Transverse colon (tissue), 4 donors: ENCODE data around the gene PARP12. TPM values are rescaled to one million over a fixed set of nuclear protein-coding genes. Genes with fewer than 3 reads are reported as not detected.

ENCODE experiments used
- DNase-seq: peaks from one replicate; pipeline ENCODE4 v3.0.0-alpha.2; 2019
- H3K27ac ChIP-seq, 4 donors: fragments of 200-600 bp; sonication (generic); 2 replicates each; pipeline ENCODE4 v1.5.1; 2016 to 2018; ENCODE audit warnings: inconsistent platforms in 4 of 4
- H3K27me3 ChIP-seq: fragments of 200-600 bp; sonication (generic); 2 replicates; pipeline ENCODE4 v1.5.1; 2017; ENCODE audit warnings: inconsistent platforms
- H3K36me3 ChIP-seq, 4 donors: fragments of 200-600 bp; sonication (generic); 2 replicates each; pipeline ENCODE4 v1.5.1; 2017 to 2019; ENCODE audit warnings: inconsistent platforms in 4 of 4
- H3K4me1 ChIP-seq, 4 donors: fragments of 200-600 bp; sonication (generic); 2 replicates each; pipeline ENCODE4 v1.5.1; 2017 to 2020; ENCODE audit warnings: inconsistent platforms in 4 of 4
- H3K4me3 ChIP-seq, 4 donors: fragments of 200-600 bp; sonication (generic); 1 replicate in 1 of 4; 2 replicates in 3 of 4; pipeline versions ENCODE4 v1.5.1 to v1.6.1; 2017 to 2019; ENCODE audit warnings: inconsistent platforms in 4 of 4
- H3K9me3 ChIP-seq, 2 donors: fragments of 200-600 bp; sonication (generic); 2 replicates each; pipeline ENCODE4 v1.5.1; 2017 to 2019; ENCODE audit warnings: inconsistent platforms in 2 of 2
- EP300 ChIP-seq: sonication (generic); formaldehyde crosslinking; IDR thresholded peaks from one replicate; pipeline ENCODE4 v1.6.1; 2017; ENCODE audit warnings: antibody characterized with exemption, low read depth
- POLR2A ChIP-seq: fragments of 450-650 bp; IDR thresholded peaks from one replicate; pipeline ENCODE4 v1.6.1; 2016; ENCODE audit warnings: antibody characterized with exemption, mild to moderate bottlenecking, moderate library complexity
- POLR2AphosphoS5 ChIP-seq, 3 donors: sonication (generic); formaldehyde crosslinking; IDR thresholded peaks; one replicate each; pipeline ENCODE4 v1.6.1; 2016; ENCODE audit warnings: antibody characterized with exemption in 3 of 3
- WGBS, 2 donors: methylation state at CpG; one replicate each; pipeline ENCODE4 v1.1.5; 2018; ENCODE audit warnings: low coverage in 1 of 2; 5-methylcytosine and 5-hydroxymethylcytosine counted together
- in situ Hi-C, 4 donors: fragments of 200-750 bp; cut with MboI; loops; one replicate each; pipeline versions ENCODE4 v1.15.0 to v1.15.1; 2017; ENCODE audit warnings: low sequenced_read_pairs in 3 of 4, low pct_ligation_motif_present in 1 of 4, low pct_unique_long_range_greater_than_20kb in 1 of 4
- intact Hi-C: fragments of 100-400 bp; cut with DNase I; formaldehyde crosslinking; loops from one replicate; pipeline ENCODE4 v1.15.1; 2023; ENCODE audit warnings: low total_unique reads
- total RNA-seq, 4 donors: library from RNA; depleted of rRNA; stranded (reverse); fragments of >200 nt; gene quantifications; one replicate each; pipeline ENCODE4 v1.1.0, GENCODE V29; 2016
- TF ChIP-seq, protein P1 (sequence below), 5 experiments: fragments of 200-600 bp in 3 of 5; fragments of 450-650 bp in 2 of 5; sonication (generic) in 3 of 5; IDR thresholded peaks; 1 replicate in 2 of 5; 2 replicates in 3 of 5; pipeline ENCODE4 v1.5.1; 2016 to 2017; ENCODE audit warnings: antibody characterized with exemption in 5 of 5, inconsistent platforms in 3 of 5, mild to moderate bottlenecking in 2 of 5, moderate library complexity in 1 of 5

The PARP12 gene
- total RNA-seq, 4 donors from 2014 or later = 20.9 to 105 (median 83.9) TPM

DNA sequence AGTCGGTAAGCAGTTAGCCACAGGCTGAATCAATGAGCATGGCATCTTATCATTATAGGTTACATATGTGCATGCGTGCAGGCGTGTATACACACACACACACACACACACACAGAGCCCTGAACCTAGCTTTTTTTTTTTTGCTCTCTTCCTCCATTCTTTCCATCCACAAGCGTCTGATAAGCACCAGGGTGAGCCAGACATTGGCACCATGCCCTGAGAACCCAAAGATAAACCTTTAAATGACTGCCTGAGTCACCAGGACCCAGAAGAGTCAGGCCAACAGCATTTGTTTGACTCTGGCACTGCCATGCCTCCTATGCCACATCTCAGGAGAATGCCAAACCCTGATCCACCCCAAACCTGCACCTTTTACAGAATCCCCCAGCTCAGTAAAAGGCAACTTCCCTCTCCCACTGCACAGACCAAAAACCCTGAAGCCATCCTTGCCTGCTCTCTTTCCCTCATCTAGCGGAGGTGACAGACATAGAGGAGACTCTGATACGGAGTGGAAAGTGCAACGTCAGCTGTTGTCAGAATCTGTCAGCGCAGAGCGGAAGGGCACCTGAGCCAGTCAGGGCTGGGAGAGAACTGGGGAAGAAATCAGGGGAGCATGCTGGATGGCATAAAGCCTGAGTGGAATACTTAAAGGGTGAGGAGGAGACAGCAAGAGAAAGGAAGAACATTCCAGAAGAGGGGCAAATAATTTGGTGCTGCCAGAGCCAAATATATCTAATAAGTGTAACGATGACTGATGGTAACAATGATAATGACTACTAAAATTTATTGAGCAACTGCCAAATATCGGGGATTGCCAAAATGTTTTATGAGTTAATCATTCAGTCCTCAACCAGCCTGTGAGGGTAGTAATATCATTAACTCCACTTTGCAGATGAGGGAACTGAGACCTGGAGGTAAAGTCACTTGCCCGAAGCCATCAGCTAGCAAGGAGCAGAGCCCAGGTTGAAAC, 3.2 kb downstream of the PARP12 start:
- peak; percentile 89 for DNase-seq
- intact Hi-C loops (loop anchor here (5.0 kb wide), 1 partner anchor 268 kb away; no protein-coding TSS in a partner anchor), in situ Hi-C loops (loop anchor here in 1 of 4 donors (25.0 kb wide), 1 partner anchor 278 kb away; no protein-coding TSS in a partner anchor)
- peaks cover 26 to 50% (median 38%) of the 10 kb centered on the region in 4 donors for H3K4me1 ChIP-seq
- no peaks in the 10 kb centered on the region for H3K27me3 ChIP-seq
- H3K9me3 ChIP-seq = no peaks in the 10 kb centered on the region
- H3K36me3 ChIP-seq = peaks cover 0 to 5% (median 0%) of the 10 kb centered on the region in 4 donors
- H3K4me3 ChIP-seq = no peak overlapping the region
- peak overlapping the region; percentile 90 to 94 (median 90) for H3K27ac ChIP-seq
- TF ChIP-seq POLR2AphosphoS5 (IDR thresholded peaks at IDR 0.05) (peak in 1 of 3 donors; percentile 22), POLR2A (no peak)
- 37 to 45% methylated on average over 6 to 12 of the region's 12 CpGs for WGBS, 2 donors

DNA sequence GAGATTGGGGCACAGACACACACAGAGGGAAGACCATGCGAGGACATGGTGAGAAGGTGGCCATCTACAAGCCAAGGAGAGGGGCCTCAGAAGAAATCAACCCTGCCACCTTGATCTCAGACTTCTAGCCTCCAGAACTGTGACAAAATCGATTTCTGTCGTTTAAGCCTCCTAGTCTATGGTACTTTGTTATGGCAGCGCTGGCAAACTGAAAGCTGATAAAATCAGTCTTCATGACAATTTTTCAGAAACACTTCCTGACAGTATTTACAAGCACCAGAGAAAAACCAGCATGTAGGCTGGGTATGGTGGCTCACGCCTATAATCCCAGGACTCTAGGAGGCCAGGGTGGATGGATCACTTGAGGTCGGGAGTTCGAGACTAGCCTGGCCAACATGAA, 4.2 kb downstream of the PARP12 start:
- H3K27me3 ChIP-seq = no peaks in the 10 kb centered on the region
- intact Hi-C loops = no loop called here
- no peaks in the 10 kb centered on the region for H3K9me3 ChIP-seq
- peak overlapping the region in 2 of 4 donors; percentile 90 to 94 for H3K27ac ChIP-seq
- 74% methylated on average over 4 to 7 of the region's 7 CpGs for WGBS, 2 donors
- peaks cover 24 to 49% (median 37%) of the 10 kb centered on the region in 4 donors for H3K4me1 ChIP-seq
- TF ChIP-seq POLR2A = no peak
- TF ChIP-seq, protein P1, sequence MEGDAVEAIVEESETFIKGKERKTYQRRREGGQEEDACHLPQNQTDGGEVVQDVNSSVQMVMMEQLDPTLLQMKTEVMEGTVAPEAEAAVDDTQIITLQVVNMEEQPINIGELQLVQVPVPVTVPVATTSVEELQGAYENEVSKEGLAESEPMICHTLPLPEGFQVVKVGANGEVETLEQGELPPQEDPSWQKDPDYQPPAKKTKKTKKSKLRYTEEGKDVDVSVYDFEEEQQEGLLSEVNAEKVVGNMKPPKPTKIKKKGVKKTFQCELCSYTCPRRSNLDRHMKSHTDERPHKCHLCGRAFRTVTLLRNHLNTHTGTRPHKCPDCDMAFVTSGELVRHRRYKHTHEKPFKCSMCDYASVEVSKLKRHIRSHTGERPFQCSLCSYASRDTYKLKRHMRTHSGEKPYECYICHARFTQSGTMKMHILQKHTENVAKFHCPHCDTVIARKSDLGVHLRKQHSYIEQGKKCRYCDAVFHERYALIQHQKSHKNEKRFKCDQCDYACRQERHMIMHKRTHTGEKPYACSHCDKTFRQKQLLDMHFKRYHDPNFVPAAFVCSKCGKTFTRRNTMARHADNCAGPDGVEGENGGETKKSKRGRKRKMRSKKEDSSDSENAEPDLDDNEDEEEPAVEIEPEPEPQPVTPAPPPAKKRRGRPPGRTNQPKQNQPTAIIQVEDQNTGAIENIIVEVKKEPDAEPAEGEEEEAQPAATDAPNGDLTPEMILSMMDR (IDR thresholded peaks at IDR 0.05) = no peak
- TF ChIP-seq POLR2AphosphoS5 (IDR thresholded peaks at IDR 0.05) = no peak
- no peak for TF ChIP-seq EP300
- peaks cover 0 to 5% (median 0%) of the 10 kb centered on the region in 4 donors for H3K36me3 ChIP-seq
- DNase-seq = no peak
- in situ Hi-C loops = loop anchor here in 1 of 4 donors (25.0 kb wide), 1 partner anchor 279 kb away; no protein-coding TSS in a partner anchor
- H3K4me3 ChIP-seq = no peak overlapping the region

DNA sequence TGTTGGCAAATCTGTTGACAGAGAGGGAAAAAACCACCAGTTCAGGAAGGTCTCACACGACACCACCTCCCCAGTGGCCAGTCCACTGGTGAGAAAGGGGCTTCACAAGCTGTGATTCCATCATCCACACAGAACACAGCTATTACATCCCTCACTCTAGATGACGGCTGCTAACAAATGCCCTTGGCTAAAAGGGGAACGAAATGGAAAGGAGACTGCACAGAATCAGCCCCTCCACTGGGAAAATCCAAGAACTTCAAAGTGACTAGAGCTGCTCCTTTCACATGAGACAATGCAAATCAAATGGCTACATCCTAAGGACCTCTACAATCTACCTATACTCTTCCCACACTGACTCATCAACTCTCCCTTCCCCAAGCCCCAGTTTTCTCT, 5.6 kb downstream of the PARP12 start:
- H3K27me3 ChIP-seq = no peaks in the 10 kb centered on the region
- H3K27ac ChIP-seq = no peak overlapping the region
- H3K4me1 ChIP-seq = peaks cover 20 to 46% (median 33%) of the 10 kb centered on the region in 4 donors
- intact Hi-C loops (no loop called here), in situ Hi-C loops (loop anchor here in 1 of 4 donors (25.0 kb wide), 1 partner anchor 280 kb away; no protein-coding TSS in a partner anchor)
- TF ChIP-seq POLR2A = no peak
- TF ChIP-seq EP300 = no peak
- TF ChIP-seq, protein P1 (IDR thresholded peaks at IDR 0.05) = no peak
- TF ChIP-seq POLR2AphosphoS5 (IDR thresholded peaks at IDR 0.05) = no peak
- peaks cover 0 to 5% (median 0%) of the 10 kb centered on the region in 4 donors for H3K36me3 ChIP-seq
- no peak overlapping the region for H3K4me3 ChIP-seq
- no peak for DNase-seq
- 94% methylated on average over 3 of the region's 3 CpGs; no CpG with 5 or more reads in 1 of the 2 donors for WGBS, 2 donors
- no peaks in the 10 kb centered on the region for H3K9me3 ChIP-seq

DNA sequence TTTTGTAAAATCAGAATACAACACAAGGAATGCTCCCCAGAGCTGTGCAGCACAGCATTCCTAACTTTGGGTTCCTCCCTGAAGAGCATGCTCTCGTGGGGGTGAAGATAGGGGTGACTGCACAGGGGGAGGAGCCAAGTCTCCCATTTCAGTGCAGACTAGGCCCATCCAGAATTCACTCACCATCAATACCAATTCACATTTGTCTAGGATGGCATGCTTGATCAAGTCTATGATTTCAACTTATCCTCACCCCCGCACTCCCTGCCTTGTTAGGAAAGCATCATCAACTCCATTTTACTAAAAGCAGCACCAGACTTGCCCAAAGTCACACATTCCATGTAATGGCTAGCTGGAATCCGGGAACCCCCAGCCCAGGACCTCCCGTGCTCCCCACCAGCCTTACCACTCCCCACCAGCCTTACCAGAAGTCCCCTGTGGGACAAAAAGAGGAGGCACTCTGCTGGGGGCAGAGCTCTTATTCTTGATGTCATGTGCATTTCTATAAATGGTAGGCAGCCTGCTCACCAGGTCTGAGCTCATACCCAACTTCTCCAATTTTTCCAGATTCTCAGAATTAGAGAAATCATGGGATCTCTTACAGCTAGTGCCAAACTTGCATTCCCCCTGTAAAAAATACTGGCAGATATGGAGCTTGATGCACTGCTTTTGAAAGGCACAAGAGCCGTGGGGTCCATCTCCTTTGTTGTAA, 6.2 kb downstream of the PARP12 start:
- Histone ChIP-seq H3K36me3 (peaks cover 0 to 5% (median 0%) of the 10 kb centered on the region in 4 donors), H3K27me3 (no peaks in the 10 kb centered on the region), H3K9me3 (no peaks in the 10 kb centered on the region), H3K27ac (no peak overlapping the region), H3K4me3 (no peak overlapping the region), H3K4me1 (peaks cover 20 to 40% (median 28%) of the 10 kb centered on the region in 4 donors)
- DNase-seq = no peak
- TF ChIP-seq POLR2AphosphoS5 (IDR thresholded peaks at IDR 0.05) = no peak
- TF ChIP-seq, protein P1 (IDR thresholded peaks at IDR 0.05) = no peak
- no peak for TF ChIP-seq EP300
- TF ChIP-seq POLR2A = no peak
- WGBS, 2 donors = 83 to 92% methylated on average over 1 to 5 of the region's 5 CpGs
- in situ Hi-C loops (loop anchor here in 1 of 4 donors (25.0 kb wide), 1 partner anchor 281 kb away; no protein-coding TSS in a partner anchor), intact Hi-C loops (no loop called here)
